A549 (cell line): ENCODE data around the gene MAP6. TPM values are rescaled to one million over a fixed set of nuclear protein-coding genes. Genes with fewer than 3 reads are reported as not detected.

ENCODE experiments used
- ATAC-seq, 2 experiments: fragments of 200-7000 bp in 1 of 2; fragments of >200 bp in 1 of 2; cut with Nextera tagmentation in 1 of 2; cut with Tn5 transposase in 1 of 2; 3 replicates each; pipeline versions ENCODE4 v1.8.0 to v1.9.1; 2018 to 2020; ENCODE audit warnings: mild to moderate bottlenecking in 1 of 2, moderate library complexity in 1 of 2
- CTCF ChIA-PET: fragments of 300-600 bp; sonication (Branson Sonifier 250); formaldehyde crosslinking; extraction: SDS; loops from one replicate; lab custom pipeline; 2021; ENCODE audit warnings: antibody characterized with exemption, inconsistent platforms; lab: Yijun Ruan, JAX
- POLR2A ChIA-PET: fragments of 350-600 bp; formaldehyde crosslinking; extraction: SDS; loops from one replicate; lab custom pipeline; 2021; ENCODE audit warnings: antibody characterized with exemption, inconsistent platforms; lab: Yijun Ruan, JAX
- DNase-seq, 2 experiments: peaks; one replicate each; pipeline versions ENCODE4 v3.0.0 to v3.0.0-alpha.2; 2011 to 2016; ENCODE audit warnings: low read depth in 1 of 2, low spot score in 1 of 2
- FAIRE-seq: peaks from 2 replicates; lab custom pipeline; 2011; peaks lifted over from hg19 to GRCh38; lab: Jason Lieb, UNC
- H3K27ac ChIP-seq, 2 experiments: fragments of >200 bp; sonication (Bioruptor Twin); formaldehyde crosslinking; 3 replicates each; pipeline ENCODE4 v1.5.1; 2016 to 2017
- H3K4me1 ChIP-seq: fragments of >200 bp; sonication (Bioruptor Twin); formaldehyde crosslinking; 3 replicates; pipeline ENCODE4 v1.6.1; 2016
- H3K4me2 ChIP-seq: fragments of >200 bp; sonication (Bioruptor Twin); formaldehyde crosslinking; 3 replicates; pipeline ENCODE4 v1.6.1; 2016
- H3K4me3 ChIP-seq: fragments of >200 bp; sonication (Bioruptor Twin); formaldehyde crosslinking; 3 replicates; pipeline ENCODE4 v1.5.1; 2016
- H3K9me3 ChIP-seq: fragments of >200 bp; sonication (Bioruptor Twin); formaldehyde crosslinking; 3 replicates; pipeline ENCODE4 v1.6.1; 2016
- ATOH8 ChIP-seq: fragments of 250-450 bp; sonication (Bioruptor Pico); IDR thresholded peaks from 2 replicates; pipeline ENCODE4 v1.5.0; 2020; ENCODE audit warnings: low read depth, mild to moderate bottlenecking, moderate library complexity
- BCL3 ChIP-seq: fragments of >200 bp; sonication (Bioruptor Twin); formaldehyde crosslinking; IDR thresholded peaks from 3 replicates; pipeline ENCODE4 v1.6.1; 2016
- CBX2 ChIP-seq: fragments of 200-600 bp; sonication (generic); IDR thresholded peaks from 2 replicates; pipeline ENCODE4 v1.6.1; 2016; ENCODE audit warnings: low read depth, mild to moderate bottlenecking, borderline replicate concordance
- CBX8 ChIP-seq: fragments of 200-600 bp; sonication (generic); IDR thresholded peaks from 2 replicates; pipeline ENCODE4 v1.6.1; 2016
- CHD2 ChIP-seq: fragments of 150-350 bp; IDR thresholded peaks from 2 replicates; pipeline ENCODE4 v1.6.1; 2014; ENCODE audit warnings: low read length; ENCODE audit not compliant: partially characterized antibody
- CHD4 ChIP-seq: fragments of 200-600 bp; sonication (generic); IDR thresholded peaks from 2 replicates; pipeline ENCODE4 v1.6.1; 2016; ENCODE audit warnings: antibody characterized with exemption, mild to moderate bottlenecking, borderline replicate concordance
- ELK1 ChIP-seq: fragments of 150-350 bp; IDR thresholded peaks from 2 replicates; pipeline ENCODE4 v1.6.1; 2014; ENCODE audit warnings: low read depth, mild to moderate bottlenecking, low read length
- FOSL2 ChIP-seq, 2 experiments: fragments of 450-650 bp in 1 of 2; fragments of >200 bp in 1 of 2; sonication (Bioruptor Twin) in 1 of 2; formaldehyde crosslinking; IDR thresholded peaks; 2 replicates each; pipeline versions ENCODE4 v1.5.0 to v1.6.1; 2016 to 2020; ENCODE audit warnings: mild to moderate bottlenecking in 1 of 2, moderate library complexity in 1 of 2
- FOXS1 ChIP-seq: fragments of 250-450 bp; sonication (Bioruptor Pico); IDR thresholded peaks from 2 replicates; pipeline ENCODE4 v1.5.0; 2020; ENCODE audit warnings: mild to moderate bottlenecking, moderate library complexity
- HMGXB4 ChIP-seq: fragments of 250-450 bp; sonication (Bioruptor Pico); IDR thresholded peaks from 2 replicates; pipeline ENCODE4 v1.5.0; 2021; ENCODE audit warnings: mild to moderate bottlenecking, moderate library complexity, borderline replicate concordance
- HOXB13 ChIP-seq: fragments of 250-450 bp; sonication (Bioruptor Pico); IDR thresholded peaks from 2 replicates; pipeline ENCODE4 v1.5.0; 2020; ENCODE audit warnings: low read depth, mild to moderate bottlenecking, moderate library complexity
- MAFK ChIP-seq: fragments of 450-650 bp; IDR thresholded peaks from 2 replicates; pipeline ENCODE4 v1.6.1; 2014; ENCODE audit not compliant: partially characterized antibody
- NFE2L2 ChIP-seq: fragments of 150-350 bp; conservative IDR thresholded peaks from 2 replicates; pipeline ENCODE4 v1.6.1; 2014; ENCODE audit warnings: low read length
- PHF8 ChIP-seq: fragments of 200-600 bp; sonication (generic); IDR thresholded peaks from 2 replicates; pipeline ENCODE4 v1.6.1; 2016; ENCODE audit warnings: low read depth, mild to moderate bottlenecking, antibody characterized with exemption, moderate library complexity, borderline replicate concordance
- RAD21 ChIP-seq, 2 experiments: fragments of >200 bp in 1 of 2; sonication (Bioruptor Twin) in 1 of 2; formaldehyde crosslinking in 1 of 2; IDR thresholded peaks in 1 of 2; conservative IDR thresholded peaks in 1 of 2; 2 replicates in 1 of 2; 3 replicates in 1 of 2; pipeline ENCODE4 v1.6.1; 2012 to 2018; ENCODE audit warnings: inconsistent platforms in 1 of 2
- RFX5 ChIP-seq: fragments of 450-650 bp; IDR thresholded peaks from 2 replicates; pipeline ENCODE4 v1.7.1; 2014; ENCODE audit warnings: antibody characterized with exemption, mild to moderate bottlenecking, moderate library complexity
- RNF2 ChIP-seq: fragments of 200-600 bp; sonication (generic); IDR thresholded peaks from 2 replicates; pipeline ENCODE4 v1.6.1; 2016; ENCODE audit warnings: low read depth, mild to moderate bottlenecking, antibody characterized with exemption, moderate library complexity, borderline replicate concordance
- ZFP36 ChIP-seq: fragments of 450-650 bp; IDR thresholded peaks from 2 replicates; pipeline ENCODE4 v1.6.1; 2014; ENCODE audit warnings: borderline replicate concordance; ENCODE audit not compliant: partially characterized antibody
- ZNF302 ChIP-seq: fragments of 250-450 bp; sonication (Bioruptor Pico); IDR thresholded peaks from 2 replicates; pipeline ENCODE4 v1.9.0; 2021; ENCODE audit warnings: inconsistent platforms, mild to moderate bottlenecking, moderate library complexity
- ZSCAN20 ChIP-seq: fragments of 250-450 bp; sonication (Bioruptor Pico); IDR thresholded peaks from 2 replicates; pipeline ENCODE4 v1.8.0; 2022; ENCODE audit warnings: mild to moderate bottlenecking, moderate library complexity
- WGBS: methylation state at CpG from one replicate; pipeline ENCODE4 v1.1.6; 2017; ENCODE audit errors: missing lambda C conversion rate; 5-methylcytosine and 5-hydroxymethylcytosine counted together
- polyA plus RNA-seq, 4 experiments: library from polyadenylated mRNA; depleted of rRNA in 3 of 4; stranded (reverse); fragments of >200 nt; fragmentation: RNase III in 1 of 4; extraction: RNeasy Plus Mini Kit Qiagen cat#74134 plus additional on column Dnase treatment in 1 of 4; gene quantifications; 2 replicates in 3 of 4; 3 replicates in 1 of 4; pipeline ENCODE4 v1.2.3, GENCODE V29; 2011 to 2017

Gene MAP6
- polyA plus RNA-seq, 2 of the 4 experiments (the other 2 are of a cell fraction): 1.1 to 2.1 TPM

- Histone ChIP-seq H3K9me3 (no peaks in the 10 kb centered on the region), H3K27ac (no peak overlapping the region), H3K4me2 (no peak overlapping the region), H3K4me3 (no peak overlapping the region), H3K4me1 (no peaks in the 10 kb centered on the region)
- TF ChIP-seq MAFK (no peak), HOXB13 (CRISPR knock-in tag) (no peak), ZNF302 (no peak), RAD21 (conservative IDR thresholded peaks at IDR 0.05 in 1 of 2, IDR thresholded peaks at IDR 0.05 in 1 of 2) (no peak), FOSL2 (IDR thresholded peaks at IDR 0.05) (no peak), FOSL2 (CRISPR knock-in tag; IDR thresholded peaks at IDR 0.05) (no peak), NFE2L2 (no peak), CHD2 (no peak), BCL3 (no peak), RNF2 (no peak), ZSCAN20 (no peak), CBX8 (no peak), ELK1 (no peak), CHD4 (no peak)
- ChIA-PET POLR2A (no interaction called here), CTCF (no interaction called here)
- DNase-seq (no peak), ATAC-seq (no peak), FAIRE-seq (no peak)
- 43% methylated on average over 3 of the region's 3 CpGs for WGBS
These were observed 3.7 kb downstream of the MAP6 start for GRCh38 chr11:75665126-75665525.

- TF ChIP-seq RFX5 (no peak), ZFP36 (no peak), PHF8 (no peak), FOSL2 (IDR thresholded peaks at IDR 0.05) (no peak), FOSL2 (CRISPR knock-in tag; IDR thresholded peaks at IDR 0.05) (no peak), ATOH8 (CRISPR knock-in tag) (no peak)
- CTCF ChIA-PET: no interaction called here
- no peak overlapping the region for H3K4me2 ChIP-seq
- WGBS: 80% methylated on average over 1 of the region's 1 CpG
- DNase-seq: no peak
- FAIRE-seq: no peak
- H3K4me1 ChIP-seq: no peaks in the 10 kb centered on the region
- ATAC-seq: no peak
- H3K9me3 ChIP-seq: no peaks in the 10 kb centered on the region
- POLR2A ChIA-PET: no interaction called here
- no peak overlapping the region for H3K27ac ChIP-seq
- no peak overlapping the region for H3K4me3 ChIP-seq
These were observed 4.4 kb downstream of the MAP6 start for GRCh38 chr11:75664389-75664788.

- DNase-seq (no peak), ATAC-seq (no peak), FAIRE-seq (no peak)
- TF ChIP-seq RAD21 (conservative IDR thresholded peaks at IDR 0.05 in 1 of 2, IDR thresholded peaks at IDR 0.05 in 1 of 2) (no peak), FOXS1 (CRISPR knock-in tag) (no peak), HMGXB4 (CRISPR knock-in tag) (no peak), FOSL2 (IDR thresholded peaks at IDR 0.05) (no peak), FOSL2 (CRISPR knock-in tag; IDR thresholded peaks at IDR 0.05) (peak; percentile 33; the same call in 1 of the 2 replicates), CBX2 (no peak)
- H3K9me3 ChIP-seq: no peaks in the 10 kb centered on the region
- H3K4me2 ChIP-seq: no peak overlapping the region
- ChIA-PET CTCF (interaction anchor here (0.6 kb wide), 1 partner anchor 159 kb away, joined by 5 read pairs; no protein-coding TSS in a partner anchor), POLR2A (no interaction called here)
- no peaks in the 10 kb centered on the region for H3K4me1 ChIP-seq
- WGBS: 66% methylated on average over 1 of the region's 1 CpG
- no peak overlapping the region for H3K27ac ChIP-seq
- no peak overlapping the region for H3K4me3 ChIP-seq
These were observed 5.0 kb downstream of the MAP6 start for GRCh38 chr11:75663808-75664207.
